VCaP (cell line): ENCODE data around the gene PRR5L.

Experiments
- H3K27ac ChIP-seq: fragments of 450-650 bp; 2 replicates; pipeline ENCODE4 v1.5.1; 2017
- TF ChIP-seq, protein P1 (sequence below): fragments of 450-650 bp; conservative IDR thresholded peaks from 2 replicates; pipeline ENCODE4 v1.5.1; 2017; ENCODE audit warnings: mild to moderate bottlenecking, moderate library complexity

PRR5L gene

GRCh38 chr11:36436589-36436988 is 140.5 kb downstream of the PRR5L start:
- peak overlapping the region; percentile 46 for H3K27ac ChIP-seq
- TF ChIP-seq, protein P1, sequence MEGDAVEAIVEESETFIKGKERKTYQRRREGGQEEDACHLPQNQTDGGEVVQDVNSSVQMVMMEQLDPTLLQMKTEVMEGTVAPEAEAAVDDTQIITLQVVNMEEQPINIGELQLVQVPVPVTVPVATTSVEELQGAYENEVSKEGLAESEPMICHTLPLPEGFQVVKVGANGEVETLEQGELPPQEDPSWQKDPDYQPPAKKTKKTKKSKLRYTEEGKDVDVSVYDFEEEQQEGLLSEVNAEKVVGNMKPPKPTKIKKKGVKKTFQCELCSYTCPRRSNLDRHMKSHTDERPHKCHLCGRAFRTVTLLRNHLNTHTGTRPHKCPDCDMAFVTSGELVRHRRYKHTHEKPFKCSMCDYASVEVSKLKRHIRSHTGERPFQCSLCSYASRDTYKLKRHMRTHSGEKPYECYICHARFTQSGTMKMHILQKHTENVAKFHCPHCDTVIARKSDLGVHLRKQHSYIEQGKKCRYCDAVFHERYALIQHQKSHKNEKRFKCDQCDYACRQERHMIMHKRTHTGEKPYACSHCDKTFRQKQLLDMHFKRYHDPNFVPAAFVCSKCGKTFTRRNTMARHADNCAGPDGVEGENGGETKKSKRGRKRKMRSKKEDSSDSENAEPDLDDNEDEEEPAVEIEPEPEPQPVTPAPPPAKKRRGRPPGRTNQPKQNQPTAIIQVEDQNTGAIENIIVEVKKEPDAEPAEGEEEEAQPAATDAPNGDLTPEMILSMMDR, result no peak

- TF ChIP-seq, protein P1, result no peak
- no peak overlapping the region for H3K27ac ChIP-seq
Measured at GRCh38 chr11:36437413-36437812, 141.3 kb downstream of the PRR5L start.

DNA sequence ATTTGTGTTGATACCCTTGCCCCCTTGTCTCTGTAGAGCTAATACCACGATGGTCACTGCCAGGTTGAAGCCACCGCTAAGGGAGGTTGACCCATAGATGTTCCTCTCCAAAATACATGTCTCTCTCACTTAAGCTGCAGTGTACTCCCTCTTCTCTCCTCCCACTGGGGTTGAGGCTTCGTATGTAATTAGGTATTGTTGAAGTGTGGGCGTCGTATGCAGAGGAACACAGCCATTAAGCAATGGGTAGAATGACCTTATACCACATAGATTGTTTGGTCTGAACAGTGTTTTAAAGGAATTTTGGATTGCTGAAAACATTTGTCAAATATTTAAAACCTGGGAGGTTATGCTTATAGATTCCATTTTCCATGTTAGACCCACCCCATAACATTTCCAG is 142.0 kb downstream of the PRR5L start:
- TF ChIP-seq, protein P1, result no peak
- no peak overlapping the region for H3K27ac ChIP-seq

DNA sequence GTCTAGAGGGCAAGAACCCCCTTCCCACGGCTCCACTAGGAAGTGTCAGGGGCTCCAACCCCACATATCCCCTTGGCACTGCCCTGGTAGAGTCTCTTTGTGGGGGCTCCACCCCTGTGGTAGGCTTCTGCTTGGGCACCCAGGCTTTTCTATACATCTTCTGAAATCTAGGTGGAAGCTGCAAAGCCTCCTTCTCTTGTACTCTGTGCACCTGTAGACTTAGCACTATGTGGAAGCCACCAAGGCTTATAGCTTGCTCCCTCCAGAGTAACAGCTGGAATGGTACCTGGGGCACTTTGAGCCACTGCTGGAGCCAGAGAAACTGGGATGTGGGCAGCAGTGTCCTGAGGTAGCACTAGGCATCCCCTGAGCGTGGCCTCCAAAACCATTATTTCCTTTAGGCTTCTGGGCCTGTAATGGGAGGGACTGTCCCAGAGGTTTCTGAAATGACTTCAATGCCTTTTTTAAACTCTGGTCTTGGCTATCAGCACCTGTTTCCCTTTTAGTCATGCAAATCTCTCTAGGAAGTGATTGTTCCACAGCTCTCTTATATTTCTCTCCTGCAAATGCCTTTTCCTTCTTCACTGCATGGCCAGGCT is 145.6 kb downstream of the PRR5L start:
- TF ChIP-seq, protein P1, result no peak
- no peak overlapping the region for H3K27ac ChIP-seq

DNA sequence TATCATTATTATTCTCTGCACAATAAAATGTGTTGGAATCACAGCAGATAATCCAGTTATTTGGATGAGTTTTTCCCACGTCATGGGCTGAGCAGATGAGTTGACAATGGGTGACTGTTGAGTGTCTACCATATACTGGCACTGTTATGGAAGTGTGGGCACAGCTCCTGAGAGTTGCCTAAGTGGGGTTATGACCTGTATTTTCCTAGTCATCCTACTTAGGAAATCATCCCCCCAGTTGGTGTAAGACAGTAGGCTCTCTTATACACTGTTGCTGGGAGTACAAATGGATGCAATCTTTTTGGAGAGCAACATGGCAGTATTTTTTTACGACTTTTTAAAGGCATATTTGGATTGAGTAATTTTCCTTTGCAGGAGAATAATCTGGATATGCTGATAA is 147.6 kb downstream of the PRR5L start:
- no peak overlapping the region for H3K27ac ChIP-seq
- TF ChIP-seq, protein P1, result no peak

- TF ChIP-seq, protein P1, result no peak
- no peak overlapping the region for H3K27ac ChIP-seq
Measured at GRCh38 chr11:36446135-36446534, 150.0 kb downstream of the PRR5L start.

DNA sequence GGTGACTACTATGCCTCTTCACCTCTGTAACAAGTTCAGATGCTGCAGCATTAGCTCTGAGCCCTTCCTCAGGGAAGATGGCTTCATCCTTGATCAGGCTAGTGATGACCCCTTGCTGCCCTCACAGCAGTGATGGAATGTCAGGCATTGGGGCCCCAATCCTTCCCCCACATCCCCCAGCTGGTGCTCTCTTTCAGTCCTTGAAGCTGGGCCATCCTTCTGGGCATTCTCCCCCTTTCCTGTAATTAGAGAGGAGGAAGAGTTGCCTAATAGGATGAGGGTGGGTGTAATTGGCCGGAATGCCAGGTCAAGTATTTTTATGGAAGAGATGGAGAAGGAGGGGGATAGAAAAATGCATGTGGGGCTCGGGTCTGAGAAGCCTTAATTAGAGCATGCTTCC is 151.4 kb downstream of the PRR5L start:
- no peak overlapping the region for H3K27ac ChIP-seq
- TF ChIP-seq, protein P1, result no peak
